SIG-M5 treated with dmso at 0.1 percent for 504 hours (cell line): ENCODE results near the gene FHIT.
"Not testable (repeated sequence)": the region's sequence is repeated elsewhere in the genome, so short reads cannot be mapped to it uniquely, and the experiment has no call there.

ENCODE experiments used
- DNase-seq: peaks from one replicate; lab custom pipeline; 2025; ENCODE audit not compliant: unreplicated experiment; lab: John Stamatoyannopoulos, UW

The FHIT gene

GRCh38 chr3:60742606-60743145 is 508.6 kb downstream of the FHIT start:
- no peak for DNase-seq

GRCh38 chr3:60737633-60738399 is 513.4 kb downstream of the FHIT start:
- DNase-seq: no peak

- no peak for DNase-seq
These were observed 520.9 kb downstream of the FHIT start for GRCh38 chr3:60730371-60730770.

DNA sequence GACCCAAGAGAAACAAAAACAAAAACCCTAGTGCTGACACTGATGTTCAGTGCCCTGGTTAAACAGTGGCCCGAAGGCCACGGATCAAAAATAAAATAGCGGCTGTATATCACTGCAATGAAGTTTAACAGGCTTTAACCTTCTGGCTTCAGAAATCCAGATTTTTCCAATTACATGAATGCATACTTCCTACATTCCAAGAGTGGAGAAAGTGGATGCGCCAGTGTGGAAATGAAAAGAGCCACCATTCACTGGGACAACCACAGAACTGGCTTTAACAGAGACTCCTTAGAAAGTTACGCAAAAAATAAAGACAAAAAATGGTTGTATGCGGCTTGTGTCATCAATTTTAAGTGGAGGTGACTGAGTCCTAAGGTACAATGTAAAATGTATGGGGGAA is 522.2 kb downstream of the FHIT start:
- no peak for DNase-seq

- DNase-seq: no peak
These were observed 523.2 kb downstream of the FHIT start for GRCh38 chr3:60728006-60728405.

- DNase-seq: no peak
These were observed 530.5 kb downstream of the FHIT start for GRCh38 chr3:60720736-60721135.

DNA sequence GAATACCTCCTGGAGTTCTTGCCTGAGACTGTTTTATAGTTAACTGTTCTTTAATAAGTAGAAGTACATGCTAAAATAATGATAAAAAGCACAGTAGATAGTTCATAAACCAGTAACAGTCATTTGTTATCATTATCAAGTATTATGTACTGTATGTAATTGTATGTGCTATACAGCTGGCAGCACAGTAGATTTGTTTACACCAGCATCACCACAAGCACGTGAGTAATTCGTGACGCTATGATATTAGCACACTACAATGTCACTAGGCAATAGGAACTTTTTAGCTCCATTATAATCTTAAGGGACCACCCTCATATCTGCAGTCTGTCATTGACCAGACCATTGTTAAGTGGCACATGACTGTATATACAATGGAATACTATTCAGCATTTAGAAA is 534.7 kb downstream of the FHIT start:
- no peak for DNase-seq

GRCh38 chr3:60708191-60708975 is 542.9 kb downstream of the FHIT start:
- DNase-seq: no peak

- no peak for DNase-seq
These were observed 543.7 kb downstream of the FHIT start for GRCh38 chr3:60707452-60708020.

DNA sequence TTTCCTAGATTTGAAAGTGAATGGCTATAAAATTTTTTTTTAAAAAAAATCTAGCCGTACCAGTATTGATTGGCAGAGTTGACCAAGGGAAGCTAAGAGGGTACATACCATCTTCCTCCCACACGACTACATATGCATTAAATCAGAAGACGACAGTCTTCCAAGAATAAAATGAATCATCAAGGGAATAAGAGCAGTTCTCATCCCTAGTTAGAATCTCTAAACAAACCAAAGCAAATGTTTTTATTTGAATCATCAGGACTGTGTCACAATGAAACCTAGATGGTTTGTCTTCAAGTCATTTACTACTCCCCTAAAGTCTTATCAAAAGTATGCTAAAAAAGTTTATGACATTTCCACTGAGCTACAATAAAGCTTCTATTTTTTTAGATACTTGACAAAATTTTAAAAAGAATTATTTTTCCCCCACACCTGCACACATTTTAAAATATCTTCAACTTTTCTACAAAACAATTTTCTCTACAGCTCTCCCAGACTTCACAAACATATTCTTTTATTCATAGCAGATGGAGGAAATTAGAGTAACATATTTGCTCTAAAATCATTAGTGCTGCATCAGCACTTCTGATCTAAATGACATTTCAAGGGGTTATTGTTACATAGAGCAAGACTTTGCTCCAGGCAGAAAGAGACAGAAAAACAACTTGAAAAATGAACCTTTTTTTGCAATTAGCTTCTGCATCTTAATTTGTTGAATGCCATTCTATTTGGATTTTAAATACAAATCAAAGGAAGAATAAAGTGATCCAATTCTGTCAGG is 547.1 kb downstream of the FHIT start:
- DNase-seq: no peak

GRCh38 chr3:60703008-60703407 is 548.2 kb downstream of the FHIT start:
- DNase-seq: no peak

GRCh38 chr3:60698117-60698516 is 553.1 kb downstream of the FHIT start:
- no peak for DNase-seq

GRCh38 chr3:60697132-60697531 is 554.1 kb downstream of the FHIT start:
- DNase-seq: no peak

DNA sequence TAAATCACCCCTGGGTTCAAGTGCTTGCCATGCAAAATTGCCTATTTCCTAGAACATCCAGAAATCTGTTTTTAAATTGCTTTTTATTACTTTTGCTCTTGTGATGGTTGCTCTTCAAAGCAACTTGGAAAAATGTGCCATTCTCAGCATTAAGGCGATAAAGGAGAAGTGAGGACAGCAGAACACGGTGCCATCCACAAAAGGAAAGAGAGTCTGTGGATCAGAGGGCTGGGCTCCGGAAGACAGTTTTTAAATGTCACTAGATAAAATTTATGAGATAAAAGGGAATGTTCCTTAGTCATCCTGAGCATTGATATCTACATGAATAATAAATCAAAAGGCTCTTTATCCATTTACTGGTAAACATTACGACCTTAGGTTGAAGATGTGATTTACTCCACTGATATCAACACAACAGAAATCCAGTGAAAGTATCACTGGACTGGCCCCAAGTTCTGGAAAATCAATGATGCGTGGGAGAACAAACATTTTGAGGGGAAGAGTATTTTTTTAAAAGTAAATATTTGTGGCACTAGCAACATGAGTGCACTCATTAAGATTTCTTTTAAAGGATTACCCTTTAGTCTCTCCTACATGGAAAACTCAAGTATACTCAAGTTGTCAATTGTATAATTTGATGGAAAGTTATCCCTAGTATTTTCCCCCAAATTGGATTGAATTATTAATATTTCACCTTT is 554.7 kb downstream of the FHIT start:
- no peak for DNase-seq

GRCh38 chr3:60675424-60675823 is 575.8 kb downstream of the FHIT start:
- DNase-seq: no peak

DNA sequence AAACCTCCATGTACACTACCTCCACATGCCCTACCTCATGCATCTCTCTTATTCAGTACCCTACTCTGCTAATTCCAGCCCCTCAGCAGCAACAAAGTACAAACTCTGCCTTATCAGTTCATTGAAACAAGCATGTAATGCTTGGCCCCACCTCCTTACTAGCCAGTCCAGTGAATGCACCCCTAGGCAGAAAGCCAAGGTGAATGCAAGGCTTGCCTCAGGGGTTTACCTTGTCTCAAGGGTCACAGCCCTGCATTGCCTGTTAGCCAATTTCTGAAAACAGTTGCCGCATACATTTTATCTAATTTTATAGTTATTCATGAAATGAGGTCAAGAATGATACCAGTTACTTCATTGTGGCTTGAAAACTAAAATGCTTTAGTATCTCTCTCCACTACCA is 576.4 kb downstream of the FHIT start:
- DNase-seq: no peak

DNA sequence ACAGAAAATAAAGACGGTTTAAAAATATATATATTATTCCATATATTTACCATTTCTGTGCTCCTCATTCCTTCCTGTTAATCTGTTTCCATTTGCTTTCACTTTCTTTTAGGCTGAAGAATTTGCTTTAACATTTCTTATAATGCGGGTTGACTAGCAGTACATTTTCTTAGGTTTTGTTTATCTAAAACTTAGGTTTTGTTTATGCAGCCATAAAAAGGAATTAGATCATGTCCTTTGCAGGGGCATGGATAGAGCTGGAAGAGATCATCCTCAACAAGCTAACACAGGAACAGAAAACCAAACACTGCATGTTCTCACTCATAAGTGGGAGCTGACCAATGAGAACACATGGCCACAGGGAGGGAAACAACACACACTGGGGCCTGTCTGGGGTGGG is 578.1 kb downstream of the FHIT start:
- DNase-seq: no peak

- DNase-seq: not testable (repeated sequence)
These were observed 578.9 kb downstream of the FHIT start for GRCh38 chr3:60672337-60672736.

GRCh38 chr3:60669636-60670035 is 581.6 kb downstream of the FHIT start:
- no peak for DNase-seq

GRCh38 chr3:60660026-60660425 is 591.2 kb downstream of the FHIT start:
- no peak for DNase-seq
